ENCODE data around the gene SYNJ2BP. TPM values are rescaled to one million over a fixed set of nuclear protein-coding genes. Genes with fewer than 3 reads are reported as not detected.
"Not testable (repeated sequence)": the region's sequence is repeated elsewhere in the genome, so short reads cannot be mapped to it uniquely, and the experiment has no call there.

SYNJ2BP gene
- total RNA-seq, 1 experiment from 2014 or later: 24.8 TPM

GRCh38 chr14:70407621-70408020, 9.3 kb downstream of the SYNJ2BP start:
- CTCF ChIA-PET: no interaction called here
- TF ChIP-seq CTCF (IDR thresholded peaks at IDR 0.05; ENCODE audit: unreplicated experiment): no peak
- Mint-ChIP-seq H3K9me3 (ENCODE audit: low read depth, unreplicated experiment) (peaks cover 4% of the 10 kb centered on the region), H3K27me3 (ENCODE audit: unreplicated experiment) (no peaks in the 10 kb centered on the region), H3K4me3 (ENCODE audit: low read depth, unreplicated experiment) (no peak overlapping the region), H3K36me3 (ENCODE audit: insufficient read depth, unreplicated experiment) (peaks cover 5% of the 10 kb centered on the region), H3K27ac (ENCODE audit: unreplicated experiment) (no peak overlapping the region), H3K4me1 (ENCODE audit: low read depth, unreplicated experiment) (peaks cover 8% of the 10 kb centered on the region)
- no peak for DNase-seq
- BruUV-seq (replicated peaks): no TSS peak
- intact Hi-C loops (cut with micrococcal nuclease; ENCODE audit: unreplicated experiment): no loop called here

GRCh38 chr14:70406216-70406615, 10.7 kb downstream of the SYNJ2BP start:
- H3K4me3 Mint-ChIP-seq (ENCODE audit: low read depth, unreplicated experiment); BruUV-seq (replicated peaks); H3K36me3 Mint-ChIP-seq (ENCODE audit: insufficient read depth, unreplicated experiment); intact Hi-C loops (cut with micrococcal nuclease; ENCODE audit: unreplicated experiment); CTCF ChIA-PET; H3K4me1 Mint-ChIP-seq (ENCODE audit: low read depth, unreplicated experiment); H3K27ac Mint-ChIP-seq (ENCODE audit: unreplicated experiment); H3K27me3 Mint-ChIP-seq (ENCODE audit: unreplicated experiment); DNase-seq; H3K9me3 Mint-ChIP-seq (ENCODE audit: low read depth, unreplicated experiment): not testable (repeated sequence)

GRCh38 chr14:70403335-70403734, 13.6 kb downstream of the SYNJ2BP start:
- H3K9me3 Mint-ChIP-seq (ENCODE audit: low read depth, unreplicated experiment); H3K36me3 Mint-ChIP-seq (ENCODE audit: insufficient read depth, unreplicated experiment); H3K4me1 Mint-ChIP-seq (ENCODE audit: low read depth, unreplicated experiment); DNase-seq; intact Hi-C loops (cut with micrococcal nuclease; ENCODE audit: unreplicated experiment); CTCF ChIA-PET; BruUV-seq (replicated peaks); H3K4me3 Mint-ChIP-seq (ENCODE audit: low read depth, unreplicated experiment); H3K27ac Mint-ChIP-seq (ENCODE audit: unreplicated experiment); H3K27me3 Mint-ChIP-seq (ENCODE audit: unreplicated experiment): not testable (repeated sequence)

- BruUV-seq (replicated peaks): no TSS peak
- no peak for TF ChIP-seq CTCF (IDR thresholded peaks at IDR 0.05; ENCODE audit: unreplicated experiment)
- CTCF ChIA-PET: no interaction called here
- DNase-seq: no peak
- Mint-ChIP-seq H3K4me1 (ENCODE audit: low read depth, unreplicated experiment) (no peaks in the 10 kb centered on the region), H3K4me3 (ENCODE audit: low read depth, unreplicated experiment) (no peak overlapping the region), H3K36me3 (ENCODE audit: insufficient read depth, unreplicated experiment) (no peaks in the 10 kb centered on the region), H3K27ac (ENCODE audit: unreplicated experiment) (no peak overlapping the region), H3K9me3 (ENCODE audit: low read depth, unreplicated experiment) (no peaks in the 10 kb centered on the region), H3K27me3 (ENCODE audit: unreplicated experiment) (no peaks in the 10 kb centered on the region)
- intact Hi-C loops (cut with micrococcal nuclease; ENCODE audit: unreplicated experiment): no loop called here
Observed at GRCh38 chr14:70401643-70402042, 15.2 kb downstream of the SYNJ2BP start.

GRCh38 chr14:70398706-70399431, 18.0 kb downstream of the SYNJ2BP start:
- Mint-ChIP-seq H3K4me1 (ENCODE audit: low read depth, unreplicated experiment) (no peaks in the 10 kb centered on the region), H3K27me3 (ENCODE audit: unreplicated experiment) (no peaks in the 10 kb centered on the region), H3K9me3 (ENCODE audit: low read depth, unreplicated experiment) (no peaks in the 10 kb centered on the region), H3K36me3 (ENCODE audit: insufficient read depth, unreplicated experiment) (no peaks in the 10 kb centered on the region), H3K27ac (ENCODE audit: unreplicated experiment) (no peak overlapping the region), H3K4me3 (ENCODE audit: low read depth, unreplicated experiment) (no peak overlapping the region)
- CTCF ChIA-PET: no interaction called here
- no TSS peak for BruUV-seq (replicated peaks)
- intact Hi-C loops (cut with micrococcal nuclease; ENCODE audit: unreplicated experiment): no loop called here
- TF ChIP-seq CTCF (IDR thresholded peaks at IDR 0.05; ENCODE audit: unreplicated experiment): no peak
- no peak for DNase-seq
